ENCODE data around the gene CPNE2.

CPNE2 gene

DNA sequence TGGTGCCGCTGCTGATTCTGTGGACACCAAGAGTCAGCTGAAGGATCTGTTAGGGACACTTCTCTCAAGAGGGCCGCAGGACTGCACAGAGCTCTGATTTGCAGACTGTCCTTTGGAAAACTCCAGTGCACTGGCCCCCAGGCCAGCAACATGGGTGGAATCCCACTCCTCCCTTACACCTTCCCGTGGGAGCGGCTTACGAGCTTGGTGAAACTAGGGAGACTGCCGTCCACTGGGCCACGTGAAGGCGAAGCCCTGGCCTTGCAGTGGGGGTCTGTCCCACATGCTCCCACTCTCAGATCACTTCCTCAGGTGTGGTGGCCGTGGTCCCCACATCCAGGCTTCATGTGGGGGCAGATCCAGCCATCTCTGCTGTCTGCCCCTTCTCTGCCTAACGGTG lies 57.0 kb downstream of the CPNE2 start:
- no peak overlapping the region for H3K4me3 ChIP-seq
- H3K9me3 ChIP-seq: no peaks in the 10 kb centered on the region
- peaks cover 0 to 8% (median 3%) of the 10 kb centered on the region in 4 donors for H3K4me1 ChIP-seq
- H3K36me3 ChIP-seq: peaks cover 23 to 69% (median 26%) of the 10 kb centered on the region in 3 donors
- intact Hi-C loops (cut with DNase I; ENCODE audit: low total_unique reads): no loop called here
- DNase-seq: no peak
- no peaks in the 10 kb centered on the region for H3K27me3 ChIP-seq
- H3K27ac ChIP-seq: no peak overlapping the region
- TF ChIP-seq, protein P1, sequence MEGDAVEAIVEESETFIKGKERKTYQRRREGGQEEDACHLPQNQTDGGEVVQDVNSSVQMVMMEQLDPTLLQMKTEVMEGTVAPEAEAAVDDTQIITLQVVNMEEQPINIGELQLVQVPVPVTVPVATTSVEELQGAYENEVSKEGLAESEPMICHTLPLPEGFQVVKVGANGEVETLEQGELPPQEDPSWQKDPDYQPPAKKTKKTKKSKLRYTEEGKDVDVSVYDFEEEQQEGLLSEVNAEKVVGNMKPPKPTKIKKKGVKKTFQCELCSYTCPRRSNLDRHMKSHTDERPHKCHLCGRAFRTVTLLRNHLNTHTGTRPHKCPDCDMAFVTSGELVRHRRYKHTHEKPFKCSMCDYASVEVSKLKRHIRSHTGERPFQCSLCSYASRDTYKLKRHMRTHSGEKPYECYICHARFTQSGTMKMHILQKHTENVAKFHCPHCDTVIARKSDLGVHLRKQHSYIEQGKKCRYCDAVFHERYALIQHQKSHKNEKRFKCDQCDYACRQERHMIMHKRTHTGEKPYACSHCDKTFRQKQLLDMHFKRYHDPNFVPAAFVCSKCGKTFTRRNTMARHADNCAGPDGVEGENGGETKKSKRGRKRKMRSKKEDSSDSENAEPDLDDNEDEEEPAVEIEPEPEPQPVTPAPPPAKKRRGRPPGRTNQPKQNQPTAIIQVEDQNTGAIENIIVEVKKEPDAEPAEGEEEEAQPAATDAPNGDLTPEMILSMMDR (IDR thresholded peaks at IDR 0.05): no peak

GRCh38 chr16:57150682-57151330 lies 58.4 kb downstream of the CPNE2 start:
- Histone ChIP-seq H3K4me1 (peaks cover 0 to 8% (median 3%) of the 10 kb centered on the region in 4 donors), H3K36me3 (peaks cover 35 to 76% (median 39%) of the 10 kb centered on the region in 3 donors), H3K27ac (no peak overlapping the region), H3K9me3 (no peaks in the 10 kb centered on the region), H3K4me3 (no peak overlapping the region), H3K27me3 (no peaks in the 10 kb centered on the region)
- DNase-seq: no peak
- TF ChIP-seq, protein P1 (IDR thresholded peaks at IDR 0.05): no peak
- intact Hi-C loops (cut with DNase I; ENCODE audit: low total_unique reads): no loop called here

DNA sequence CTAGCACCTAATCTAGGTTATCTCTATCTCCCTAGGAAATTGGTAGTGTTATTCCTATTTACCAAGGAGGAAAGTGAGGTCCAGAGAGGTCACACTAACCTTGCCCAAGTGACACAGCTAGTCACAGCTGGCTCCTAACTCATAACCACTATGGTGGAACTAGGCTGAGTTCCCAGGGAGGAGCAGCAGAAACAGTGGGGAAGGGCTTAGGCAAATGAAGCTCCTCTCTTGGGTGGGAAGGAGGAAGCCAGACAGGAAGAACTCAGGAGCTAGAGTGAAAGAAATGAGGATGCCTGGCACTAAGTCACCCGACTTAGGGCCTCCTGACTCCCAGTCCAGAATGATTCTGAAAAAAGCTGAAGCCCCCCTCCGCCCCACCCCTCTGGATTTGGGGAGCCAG lies 59.0 kb downstream of the CPNE2 start:
- no peaks in the 10 kb centered on the region for H3K27me3 ChIP-seq
- H3K27ac ChIP-seq: no peak overlapping the region
- intact Hi-C loops (cut with DNase I; ENCODE audit: low total_unique reads): no loop called here
- TF ChIP-seq, protein P1 (IDR thresholded peaks at IDR 0.05): no peak
- H3K4me3 ChIP-seq: no peak overlapping the region
- H3K9me3 ChIP-seq: no peaks in the 10 kb centered on the region
- DNase-seq: no peak
- H3K36me3 ChIP-seq: peaks cover 40 to 76% (median 41%) of the 10 kb centered on the region in 3 donors
- H3K4me1 ChIP-seq: peaks cover 0 to 8% (median 3%) of the 10 kb centered on the region in 4 donors

DNA sequence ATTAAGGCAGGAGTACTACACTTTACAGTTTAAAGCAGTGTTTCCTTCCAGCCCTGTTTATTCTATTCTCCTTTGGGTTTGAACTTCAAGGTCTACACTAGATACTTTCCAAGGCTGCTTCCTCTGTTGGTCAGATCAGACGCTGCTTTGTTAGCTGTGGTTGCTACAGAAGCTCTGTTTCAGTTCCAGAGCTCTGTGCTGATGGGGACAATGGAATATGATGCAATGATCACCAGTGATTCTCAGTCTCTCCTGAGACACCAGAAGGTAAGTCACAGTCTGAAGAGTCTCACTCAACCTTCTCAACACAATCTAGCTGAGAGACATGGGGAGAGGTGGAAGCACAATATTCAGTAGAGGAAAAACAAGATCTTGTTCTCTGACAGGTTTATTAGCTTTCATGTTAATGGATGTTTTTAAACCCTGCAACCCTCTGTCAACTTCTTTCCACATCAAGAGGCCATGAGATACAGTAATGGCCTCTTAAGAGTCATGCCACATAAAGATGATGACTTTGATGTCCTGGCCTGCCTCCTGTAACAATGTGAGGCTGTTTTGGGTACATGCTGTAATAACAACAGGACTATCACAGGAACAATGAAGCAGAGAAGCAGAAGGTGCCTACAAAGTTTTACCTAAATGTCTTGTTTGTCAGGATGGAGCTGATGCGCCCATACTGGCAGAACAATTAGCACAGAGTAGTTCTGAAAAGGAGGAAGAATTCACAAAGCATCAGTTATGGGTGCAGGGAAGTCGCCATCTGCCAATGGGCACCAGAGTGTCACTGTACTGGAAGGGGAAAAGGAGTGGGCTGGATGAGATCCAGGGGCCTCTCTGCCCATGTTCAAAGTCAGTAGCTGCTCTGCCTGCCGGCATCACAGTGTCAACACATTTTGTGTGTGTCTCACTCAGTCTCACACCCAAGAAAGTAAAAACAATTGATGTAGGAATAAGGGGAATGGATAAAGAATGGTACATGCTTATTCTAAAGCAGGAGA lies 60.0 kb downstream of the CPNE2 start:
- TF ChIP-seq, protein P1 (IDR thresholded peaks at IDR 0.05): no peak
- Histone ChIP-seq H3K27ac (no peak overlapping the region), H3K4me1 (peaks cover 0 to 2% (median under 1%) of the 10 kb centered on the region in 4 donors), H3K4me3 (no peak overlapping the region), H3K9me3 (no peaks in the 10 kb centered on the region), H3K27me3 (no peaks in the 10 kb centered on the region), H3K36me3 (peaks cover 48 to 86% (median 49%) of the 10 kb centered on the region in 3 donors)
- DNase-seq: no peak
- intact Hi-C loops (cut with DNase I; ENCODE audit: low total_unique reads): no loop called here

DNA sequence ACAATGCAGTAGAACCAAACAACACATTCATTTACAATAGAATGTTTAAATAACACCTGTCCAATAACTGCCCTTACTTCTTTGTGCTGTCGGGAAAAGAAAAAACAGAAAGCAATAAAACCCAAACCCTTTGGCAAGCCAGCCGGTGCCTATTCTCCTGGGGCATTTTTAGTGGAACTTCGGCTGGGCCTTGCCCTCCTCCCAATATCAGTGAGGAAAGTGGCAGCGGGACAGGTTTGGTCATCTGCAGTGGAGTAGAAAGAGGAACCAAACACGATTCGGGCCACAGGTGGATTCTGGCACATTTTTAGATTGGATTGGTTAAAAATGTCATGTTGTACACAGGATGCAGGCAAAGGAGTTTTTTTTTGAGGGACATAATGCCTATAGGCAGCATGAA lies 61.5 kb downstream of the CPNE2 start:
- TF ChIP-seq, protein P1 (IDR thresholded peaks at IDR 0.05): no peak
- H3K36me3 ChIP-seq: peaks cover 54 to 95% (median 63%) of the 10 kb centered on the region in 3 donors

More for the DNA sequence above, 61.5 kb downstream of the CPNE2 start:
- Histone ChIP-seq H3K4me3 (no peak overlapping the region), H3K27me3 (no peaks in the 10 kb centered on the region), H3K9me3 (no peaks in the 10 kb centered on the region), H3K27ac (no peak overlapping the region), H3K4me1 (no peaks in the 10 kb centered on the region)
- intact Hi-C loops (cut with DNase I; ENCODE audit: low total_unique reads): no loop called here
- DNase-seq: no peak

Measured in tibial artery (tissue), 4 donors.